ENCODE measurements around the gene TTLL11.

Gene TTLL11

GRCh38 chr9:121884057-121884541, 209.0 kb downstream of the TTLL11 start:
- Histone ChIP-seq H3K36me3 (ENCODE audit: control insufficient read depth, insufficient read depth, low read length) (no peaks in the 10 kb centered on the region), H3K4me1 (ENCODE audit: control insufficient read depth, low read depth, low read length) (peaks cover 2% of the 10 kb centered on the region), H3K27me3 (ENCODE audit: insufficient read depth, low read length, poor library complexity) (no peaks in the 10 kb centered on the region), H2BK5ac (ENCODE audit: low read length) (no peak overlapping the region), H3K4ac (ENCODE audit: low read depth, low read length) (no peak overlapping the region), H3K27ac (ENCODE audit: low read depth, low read length) (no peak overlapping the region), H3K18ac (ENCODE audit: low read length) (no peak overlapping the region), H2BK120ac (ENCODE audit: low read depth, low read length) (no peak overlapping the region), H3K79me2 (ENCODE audit: control insufficient read depth, insufficient read depth, low read length) (no peaks in the 10 kb centered on the region), H3K4me2 (ENCODE audit: low read length) (no peak overlapping the region), H4K8ac (ENCODE audit: low read depth, low read length) (no peak overlapping the region), H3K9ac (ENCODE audit: low read length) (no peak overlapping the region), H3K23ac (ENCODE audit: low read length) (no peak overlapping the region), H2BK15ac (replicated peaks; ENCODE audit: low read depth) (no peak overlapping the region), H4K5ac (ENCODE audit: low read length) (no peak overlapping the region), H3K4me3 (ENCODE audit: low read length) (no peak overlapping the region), H3K56ac (ENCODE audit: low read length) (no peak overlapping the region), H3K79me1 (ENCODE audit: low read length) (no peaks in the 10 kb centered on the region), H2AK5ac (ENCODE audit: low read length) (no peak overlapping the region)
- peak; percentile 73 for DNase-seq
- WGBS (ENCODE audit: extremely low coverage, insufficient coverage, low lambda C conversion rate) = no CpG with 5 or more reads among the region's 12 CpGs

- no peaks in the 10 kb centered on the region for H3K79me1 ChIP-seq (ENCODE audit: low read length)
- H3K9ac ChIP-seq (ENCODE audit: low read length) = no peak overlapping the region
- no peak overlapping the region for H3K23ac ChIP-seq (ENCODE audit: low read length)
- no peak overlapping the region for H3K4me3 ChIP-seq (ENCODE audit: low read length)
- no peak overlapping the region for H2AK5ac ChIP-seq (ENCODE audit: low read length)
- peak; percentile 54 for DNase-seq
- H3K56ac ChIP-seq (ENCODE audit: low read length) = no peak overlapping the region
- peaks cover 2% of the 10 kb centered on the region for H3K4me1 ChIP-seq (ENCODE audit: control insufficient read depth, low read depth, low read length)
- no peak overlapping the region for H3K4me2 ChIP-seq (ENCODE audit: low read length)
- WGBS (ENCODE audit: extremely low coverage, insufficient coverage, low lambda C conversion rate) = no CpG with 5 or more reads among the region's 8 CpGs
- H3K18ac ChIP-seq (ENCODE audit: low read length) = no peak overlapping the region
- no peak overlapping the region for H4K5ac ChIP-seq (ENCODE audit: low read length)
- no peak overlapping the region for H4K8ac ChIP-seq (ENCODE audit: low read depth, low read length)
- H3K27ac ChIP-seq (ENCODE audit: low read depth, low read length) = no peak overlapping the region
- no peaks in the 10 kb centered on the region for H3K36me3 ChIP-seq (ENCODE audit: control insufficient read depth, insufficient read depth, low read length)
- H3K4ac ChIP-seq (ENCODE audit: low read depth, low read length) = no peak overlapping the region
- no peaks in the 10 kb centered on the region for H3K27me3 ChIP-seq (ENCODE audit: insufficient read depth, low read length, poor library complexity)
- no peak overlapping the region for H2BK15ac ChIP-seq (replicated peaks; ENCODE audit: low read depth)
- H2BK120ac ChIP-seq (ENCODE audit: low read depth, low read length) = no peak overlapping the region
- no peaks in the 10 kb centered on the region for H3K79me2 ChIP-seq (ENCODE audit: control insufficient read depth, insufficient read depth, low read length)
- H2BK5ac ChIP-seq (ENCODE audit: low read length) = no peak overlapping the region
These were observed 209.6 kb downstream of the TTLL11 start for GRCh38 chr9:121883281-121884056.

- Histone ChIP-seq H3K36me3 (ENCODE audit: control insufficient read depth, insufficient read depth, low read length) (no peaks in the 10 kb centered on the region), H2BK5ac (ENCODE audit: low read length) (no peak overlapping the region), H3K4ac (ENCODE audit: low read depth, low read length) (no peak overlapping the region), H4K5ac (ENCODE audit: low read length) (no peak overlapping the region), H3K27ac (ENCODE audit: low read depth, low read length) (no peak overlapping the region), H3K56ac (ENCODE audit: low read length) (no peak overlapping the region), H2BK120ac (ENCODE audit: low read depth, low read length) (no peak overlapping the region), H2BK15ac (replicated peaks; ENCODE audit: low read depth) (no peak overlapping the region), H3K79me1 (ENCODE audit: low read length) (no peaks in the 10 kb centered on the region), H3K4me3 (ENCODE audit: low read length) (no peak overlapping the region), H3K23ac (ENCODE audit: low read length) (no peak overlapping the region), H3K4me2 (ENCODE audit: low read length) (no peak overlapping the region), H3K27me3 (ENCODE audit: insufficient read depth, low read length, poor library complexity) (no peaks in the 10 kb centered on the region), H3K18ac (ENCODE audit: low read length) (no peak overlapping the region), H4K8ac (ENCODE audit: low read depth, low read length) (no peak overlapping the region), H3K79me2 (ENCODE audit: control insufficient read depth, insufficient read depth, low read length) (no peaks in the 10 kb centered on the region), H3K4me1 (ENCODE audit: control insufficient read depth, low read depth, low read length) (peaks cover under 1% of the 10 kb centered on the region), H2AK5ac (ENCODE audit: low read length) (no peak overlapping the region), H3K9ac (ENCODE audit: low read length) (no peak overlapping the region)
- WGBS (ENCODE audit: extremely low coverage, insufficient coverage, low lambda C conversion rate) = no CpG with 5 or more reads among the region's 7 CpGs
- DNase-seq = no peak
These were observed 211.1 kb downstream of the TTLL11 start for GRCh38 chr9:121881920-121882500.

GRCh38 chr9:121880343-121880898, 212.7 kb downstream of the TTLL11 start:
- Histone ChIP-seq H3K9ac (ENCODE audit: low read length) (no peak overlapping the region), H3K56ac (ENCODE audit: low read length) (no peak overlapping the region), H2BK15ac (replicated peaks; ENCODE audit: low read depth) (no peak overlapping the region), H3K23ac (ENCODE audit: low read length) (no peak overlapping the region), H3K79me1 (ENCODE audit: low read length) (no peaks in the 10 kb centered on the region), H2BK120ac (ENCODE audit: low read depth, low read length) (no peak overlapping the region), H3K4me2 (ENCODE audit: low read length) (no peak overlapping the region), H3K4ac (ENCODE audit: low read depth, low read length) (no peak overlapping the region), H3K4me1 (ENCODE audit: control insufficient read depth, low read depth, low read length) (no peaks in the 10 kb centered on the region), H3K36me3 (ENCODE audit: control insufficient read depth, insufficient read depth, low read length) (no peaks in the 10 kb centered on the region), H2AK5ac (ENCODE audit: low read length) (no peak overlapping the region), H3K27ac (ENCODE audit: low read depth, low read length) (no peak overlapping the region), H4K8ac (ENCODE audit: low read depth, low read length) (no peak overlapping the region), H3K4me3 (ENCODE audit: low read length) (no peak overlapping the region), H4K5ac (ENCODE audit: low read length) (no peak overlapping the region), H3K18ac (ENCODE audit: low read length) (no peak overlapping the region), H3K27me3 (ENCODE audit: insufficient read depth, low read length, poor library complexity) (no peaks in the 10 kb centered on the region), H2BK5ac (ENCODE audit: low read length) (no peak overlapping the region), H3K79me2 (ENCODE audit: control insufficient read depth, insufficient read depth, low read length) (no peaks in the 10 kb centered on the region)
- WGBS (ENCODE audit: extremely low coverage, insufficient coverage, low lambda C conversion rate) = no CpG with 5 or more reads among the region's 8 CpGs
- DNase-seq = no peak

- no peak overlapping the region for H2BK15ac ChIP-seq (replicated peaks; ENCODE audit: low read depth)
- H3K9ac ChIP-seq (ENCODE audit: low read length) = no peak overlapping the region
- no peak overlapping the region for H3K23ac ChIP-seq (ENCODE audit: low read length)
- no peaks in the 10 kb centered on the region for H3K79me2 ChIP-seq (ENCODE audit: control insufficient read depth, insufficient read depth, low read length)
- H3K4ac ChIP-seq (ENCODE audit: low read depth, low read length) = no peak overlapping the region
- DNase-seq = no peak
- H2AK5ac ChIP-seq (ENCODE audit: low read length) = no peak overlapping the region
- H4K8ac ChIP-seq (ENCODE audit: low read depth, low read length) = no peak overlapping the region
- H3K27me3 ChIP-seq (ENCODE audit: insufficient read depth, low read length, poor library complexity) = no peaks in the 10 kb centered on the region
- no peak overlapping the region for H3K4me2 ChIP-seq (ENCODE audit: low read length)
- H3K27ac ChIP-seq (ENCODE audit: low read depth, low read length) = no peak overlapping the region
- no peaks in the 10 kb centered on the region for H3K4me1 ChIP-seq (ENCODE audit: control insufficient read depth, low read depth, low read length)
- no peak overlapping the region for H3K18ac ChIP-seq (ENCODE audit: low read length)
- WGBS (ENCODE audit: extremely low coverage, insufficient coverage, low lambda C conversion rate) = no CpG with 5 or more reads among the region's 14 CpGs
- no peak overlapping the region for H4K5ac ChIP-seq (ENCODE audit: low read length)
- no peak overlapping the region for H3K4me3 ChIP-seq (ENCODE audit: low read length)
- H2BK5ac ChIP-seq (ENCODE audit: low read length) = no peak overlapping the region
- no peaks in the 10 kb centered on the region for H3K36me3 ChIP-seq (ENCODE audit: control insufficient read depth, insufficient read depth, low read length)
- H3K56ac ChIP-seq (ENCODE audit: low read length) = no peak overlapping the region
- H2BK120ac ChIP-seq (ENCODE audit: low read depth, low read length) = no peak overlapping the region
- no peaks in the 10 kb centered on the region for H3K79me1 ChIP-seq (ENCODE audit: low read length)
These were observed 214.8 kb downstream of the TTLL11 start for GRCh38 chr9:121878271-121878822.
